Cardiac fibroblast (primary cell): Measurements from ENCODE around the gene SNCAIP.

Source experiments
- DNase-seq, 2 donors: peaks; one replicate each; pipeline versions ENCODE4 v3.0.0 to v3.0.0-alpha.2; 2010; ENCODE audit warnings: low read depth in 2 of 2
- H3K4me3 ChIP-seq, 2 donors: replicated peaks in 1 of 2; 1 replicate in 1 of 2; 2 replicates in 1 of 2; pipeline ENCODE4 v1.5.1; 2011; ENCODE audit warnings: low read depth in 2 of 2, low read length in 2 of 2, mild to moderate bottlenecking in 2 of 2, moderate library complexity in 1 of 2
- CTCF ChIP-seq: IDR thresholded peaks from one replicate; pipeline ENCODE4 v1.5.1; 2011; ENCODE audit warnings: low read depth, mild to moderate bottlenecking, low read length, inconsistent platforms

Gene SNCAIP

GRCh38 chr5:122312591-122313406, 762 bp downstream of the SNCAIP start:
- TF ChIP-seq CTCF = no peak
- H3K4me3 ChIP-seq = peak overlapping the region; percentile 50 to 57
- peak; percentile 48 to 54 for DNase-seq

GRCh38 chr5:122314036-122314435, 2.0 kb downstream of the SNCAIP start:
- DNase-seq = peak in 1 of 2 donors; percentile 7
- TF ChIP-seq CTCF = no peak
- no peak overlapping the region for H3K4me3 ChIP-seq

- no peak for DNase-seq
- TF ChIP-seq CTCF = no peak
- H3K4me3 ChIP-seq = no peak overlapping the region
Measured at GRCh38 chr5:122315521-122315920, 3.5 kb downstream of the SNCAIP start.

GRCh38 chr5:122316656-122317055, 4.6 kb downstream of the SNCAIP start:
- TF ChIP-seq CTCF = no peak
- no peak overlapping the region for H3K4me3 ChIP-seq
- DNase-seq = no peak

- no peak for TF ChIP-seq CTCF
- DNase-seq = no peak
- H3K4me3 ChIP-seq = no peak overlapping the region
Measured at GRCh38 chr5:122319897-122320296, 7.9 kb downstream of the SNCAIP start.

GRCh38 chr5:122321921-122322320, 9.9 kb downstream of the SNCAIP start:
- no peak overlapping the region for H3K4me3 ChIP-seq
- no peak for DNase-seq
- no peak for TF ChIP-seq CTCF
